ENCODE data around the gene KRT74. TPM values are rescaled to one million over a fixed set of nuclear protein-coding genes. Genes with fewer than 3 reads are reported as not detected.

The KRT74 gene
- total and polyA plus RNA-seq, 4 donors, result not detected

DNA sequence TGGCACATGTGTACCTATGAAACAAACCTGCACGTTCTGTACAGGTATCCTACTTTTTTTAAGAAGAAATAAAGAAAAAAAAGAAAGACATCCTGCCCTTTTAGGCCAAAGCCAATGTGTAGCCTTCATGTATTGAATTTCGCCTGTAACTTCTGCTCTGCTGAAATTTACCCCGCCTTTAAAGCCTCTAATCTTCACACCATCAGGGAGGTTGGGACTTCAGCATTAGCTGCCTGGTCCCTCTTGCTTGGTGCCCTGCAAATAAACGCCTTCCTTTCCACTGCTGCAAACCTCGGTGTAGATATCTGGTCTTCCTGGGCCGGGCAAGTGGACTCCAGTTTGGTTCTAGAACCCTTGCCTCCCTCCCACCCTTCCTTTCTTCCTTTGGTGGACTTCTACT, 18.1 kb downstream of the KRT74 start:
- Histone ChIP-seq H3K36me3 (ENCODE audit: control insufficient read depth in 4 of 4, insufficient read depth in 3 of 4, low read depth in 1 of 4, low read length in 3 of 4) (no peaks in the 10 kb centered on the region), H3K4me3 (ENCODE audit: low read depth in 1 of 3, low read length in 3 of 3) (no peak overlapping the region), H3K9ac (ENCODE audit: low read depth in 1 of 2, low read length in 2 of 2) (no peak overlapping the region), H3K4me1 (ENCODE audit: control insufficient read depth in 4 of 4, insufficient read depth in 4 of 4, low read length in 3 of 4) (peaks cover 0 to 4% (median 0%) of the 10 kb centered on the region in 4 donors), H3K27me3 (ENCODE audit: control insufficient read depth in 4 of 4, insufficient read depth in 4 of 4, low read length in 3 of 4) (no peaks in the 10 kb centered on the region), H3K9me3 (ENCODE audit: control insufficient read depth in 4 of 4, low read length in 3 of 4) (no peaks in the 10 kb centered on the region), H3K27ac (ENCODE audit: low read depth in 1 of 2, low read length in 2 of 2) (no peak overlapping the region)
- TF ChIP-seq, protein P1, sequence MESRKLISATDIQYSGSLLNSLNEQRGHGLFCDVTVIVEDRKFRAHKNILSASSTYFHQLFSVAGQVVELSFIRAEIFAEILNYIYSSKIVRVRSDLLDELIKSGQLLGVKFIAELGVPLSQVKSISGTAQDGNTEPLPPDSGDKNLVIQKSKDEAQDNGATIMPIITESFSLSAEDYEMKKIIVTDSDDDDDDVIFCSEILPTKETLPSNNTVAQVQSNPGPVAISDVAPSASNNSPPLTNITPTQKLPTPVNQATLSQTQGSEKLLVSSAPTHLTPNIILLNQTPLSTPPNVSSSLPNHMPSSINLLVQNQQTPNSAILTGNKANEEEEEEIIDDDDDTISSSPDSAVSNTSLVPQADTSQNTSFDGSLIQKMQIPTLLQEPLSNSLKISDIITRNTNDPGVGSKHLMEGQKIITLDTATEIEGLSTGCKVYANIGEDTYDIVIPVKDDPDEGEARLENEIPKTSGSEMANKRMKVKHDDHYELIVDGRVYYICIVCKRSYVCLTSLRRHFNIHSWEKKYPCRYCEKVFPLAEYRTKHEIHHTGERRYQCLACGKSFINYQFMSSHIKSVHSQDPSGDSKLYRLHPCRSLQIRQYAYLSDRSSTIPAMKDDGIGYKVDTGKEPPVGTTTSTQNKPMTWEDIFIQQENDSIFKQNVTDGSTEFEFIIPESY (IDR thresholded peaks at IDR 0.05), result no peak
- TF ChIP-seq, protein P2, sequence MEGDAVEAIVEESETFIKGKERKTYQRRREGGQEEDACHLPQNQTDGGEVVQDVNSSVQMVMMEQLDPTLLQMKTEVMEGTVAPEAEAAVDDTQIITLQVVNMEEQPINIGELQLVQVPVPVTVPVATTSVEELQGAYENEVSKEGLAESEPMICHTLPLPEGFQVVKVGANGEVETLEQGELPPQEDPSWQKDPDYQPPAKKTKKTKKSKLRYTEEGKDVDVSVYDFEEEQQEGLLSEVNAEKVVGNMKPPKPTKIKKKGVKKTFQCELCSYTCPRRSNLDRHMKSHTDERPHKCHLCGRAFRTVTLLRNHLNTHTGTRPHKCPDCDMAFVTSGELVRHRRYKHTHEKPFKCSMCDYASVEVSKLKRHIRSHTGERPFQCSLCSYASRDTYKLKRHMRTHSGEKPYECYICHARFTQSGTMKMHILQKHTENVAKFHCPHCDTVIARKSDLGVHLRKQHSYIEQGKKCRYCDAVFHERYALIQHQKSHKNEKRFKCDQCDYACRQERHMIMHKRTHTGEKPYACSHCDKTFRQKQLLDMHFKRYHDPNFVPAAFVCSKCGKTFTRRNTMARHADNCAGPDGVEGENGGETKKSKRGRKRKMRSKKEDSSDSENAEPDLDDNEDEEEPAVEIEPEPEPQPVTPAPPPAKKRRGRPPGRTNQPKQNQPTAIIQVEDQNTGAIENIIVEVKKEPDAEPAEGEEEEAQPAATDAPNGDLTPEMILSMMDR (IDR thresholded peaks at IDR 0.05; ENCODE audit: low read depth, low read length, missing input control), result no peak
- TF ChIP-seq JUND (IDR thresholded peaks at IDR 0.05) (no peak), GABPA (IDR thresholded peaks at IDR 0.05 in 1 of 2, conservative IDR thresholded peaks at IDR 0.05 in 1 of 2) (no peak), TAF1 (conservative IDR thresholded peaks at IDR 0.05) (no peak), HNF4G (IDR thresholded peaks at IDR 0.05) (no peak), EGR1 (IDR thresholded peaks at IDR 0.05; ENCODE audit: low read depth in 2 of 2) (no peak), FOXA1 (IDR thresholded peaks at IDR 0.05) (no peak), RAD21 (IDR thresholded peaks at IDR 0.05) (no peak), YY1 (IDR thresholded peaks at IDR 0.05) (no peak), FOXA2 (IDR thresholded peaks at IDR 0.05) (no peak), RXRA (IDR thresholded peaks at IDR 0.05) (no peak), HNF4A (conservative IDR thresholded peaks at IDR 0.05) (no peak), NR2F2 (IDR thresholded peaks at IDR 0.05) (no peak)
- TF ChIP-seq, protein P3, sequence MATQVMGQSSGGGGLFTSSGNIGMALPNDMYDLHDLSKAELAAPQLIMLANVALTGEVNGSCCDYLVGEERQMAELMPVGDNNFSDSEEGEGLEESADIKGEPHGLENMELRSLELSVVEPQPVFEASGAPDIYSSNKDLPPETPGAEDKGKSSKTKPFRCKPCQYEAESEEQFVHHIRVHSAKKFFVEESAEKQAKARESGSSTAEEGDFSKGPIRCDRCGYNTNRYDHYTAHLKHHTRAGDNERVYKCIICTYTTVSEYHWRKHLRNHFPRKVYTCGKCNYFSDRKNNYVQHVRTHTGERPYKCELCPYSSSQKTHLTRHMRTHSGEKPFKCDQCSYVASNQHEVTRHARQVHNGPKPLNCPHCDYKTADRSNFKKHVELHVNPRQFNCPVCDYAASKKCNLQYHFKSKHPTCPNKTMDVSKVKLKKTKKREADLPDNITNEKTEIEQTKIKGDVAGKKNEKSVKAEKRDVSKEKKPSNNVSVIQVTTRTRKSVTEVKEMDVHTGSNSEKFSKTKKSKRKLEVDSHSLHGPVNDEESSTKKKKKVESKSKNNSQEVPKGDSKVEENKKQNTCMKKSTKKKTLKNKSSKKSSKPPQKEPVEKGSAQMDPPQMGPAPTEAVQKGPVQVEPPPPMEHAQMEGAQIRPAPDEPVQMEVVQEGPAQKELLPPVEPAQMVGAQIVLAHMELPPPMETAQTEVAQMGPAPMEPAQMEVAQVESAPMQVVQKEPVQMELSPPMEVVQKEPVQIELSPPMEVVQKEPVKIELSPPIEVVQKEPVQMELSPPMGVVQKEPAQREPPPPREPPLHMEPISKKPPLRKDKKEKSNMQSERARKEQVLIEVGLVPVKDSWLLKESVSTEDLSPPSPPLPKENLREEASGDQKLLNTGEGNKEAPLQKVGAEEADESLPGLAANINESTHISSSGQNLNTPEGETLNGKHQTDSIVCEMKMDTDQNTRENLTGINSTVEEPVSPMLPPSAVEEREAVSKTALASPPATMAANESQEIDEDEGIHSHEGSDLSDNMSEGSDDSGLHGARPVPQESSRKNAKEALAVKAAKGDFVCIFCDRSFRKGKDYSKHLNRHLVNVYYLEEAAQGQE (IDR thresholded peaks at IDR 0.05), result no peak
- TF ChIP-seq, protein P4, sequence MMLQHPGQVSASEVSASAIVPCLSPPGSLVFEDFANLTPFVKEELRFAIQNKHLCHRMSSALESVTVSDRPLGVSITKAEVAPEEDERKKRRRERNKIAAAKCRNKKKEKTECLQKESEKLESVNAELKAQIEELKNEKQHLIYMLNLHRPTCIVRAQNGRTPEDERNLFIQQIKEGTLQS (IDR thresholded peaks at IDR 0.05), result no peak
- TF ChIP-seq, protein P5, sequence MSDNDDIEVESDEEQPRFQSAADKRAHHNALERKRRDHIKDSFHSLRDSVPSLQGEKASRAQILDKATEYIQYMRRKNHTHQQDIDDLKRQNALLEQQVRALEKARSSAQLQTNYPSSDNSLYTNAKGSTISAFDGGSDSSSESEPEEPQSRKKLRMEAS (IDR thresholded peaks at IDR 0.05), result no peak
- no peak for DNase-seq (ENCODE audit: low spot score)
- 68% methylated on average over 6 of the region's 6 CpGs for WGBS

All from liver (tissue), 9 donors.